ENCODE results near the gene ATG16L1.

DNA sequence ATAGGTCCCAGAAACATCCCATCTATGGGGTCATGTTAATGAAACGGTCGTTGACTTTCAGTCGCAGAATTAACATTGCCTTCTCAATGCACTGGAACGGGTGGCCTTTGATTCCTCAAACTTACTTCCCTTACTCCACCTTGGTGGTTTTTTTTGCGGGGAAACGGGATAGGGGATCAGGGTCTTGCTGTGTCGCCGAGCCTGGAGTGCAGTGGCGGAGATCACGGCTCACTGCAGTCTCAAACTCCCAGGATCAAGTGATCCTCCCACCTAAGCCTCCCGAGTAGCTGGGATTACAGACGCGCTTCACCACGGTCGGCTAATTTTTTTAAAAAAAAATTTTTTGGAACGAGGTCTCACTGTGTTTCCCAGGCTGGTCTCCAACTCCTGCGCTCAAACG, 754 bp downstream of the ATG16L1 start:
- no peak for TF ChIP-seq CTCF (IDR thresholded peaks at IDR 0.05)
- TF ChIP-seq POLR2A (IDR thresholded peaks at IDR 0.05) = no peak

Data from heart left ventricle (tissue), 13 donors.